ENCODE results near the gene NXNL1. TPM values are rescaled to one million over a fixed set of nuclear protein-coding genes. Genes with fewer than 3 reads are reported as not detected.
"Not testable (repeated sequence)": the region's sequence is repeated elsewhere in the genome, so short reads cannot be mapped to it uniquely, and the experiment has no call there.

Gene NXNL1
- total RNA-seq, 1 experiment from 2014 or later, result not detected

DNA sequence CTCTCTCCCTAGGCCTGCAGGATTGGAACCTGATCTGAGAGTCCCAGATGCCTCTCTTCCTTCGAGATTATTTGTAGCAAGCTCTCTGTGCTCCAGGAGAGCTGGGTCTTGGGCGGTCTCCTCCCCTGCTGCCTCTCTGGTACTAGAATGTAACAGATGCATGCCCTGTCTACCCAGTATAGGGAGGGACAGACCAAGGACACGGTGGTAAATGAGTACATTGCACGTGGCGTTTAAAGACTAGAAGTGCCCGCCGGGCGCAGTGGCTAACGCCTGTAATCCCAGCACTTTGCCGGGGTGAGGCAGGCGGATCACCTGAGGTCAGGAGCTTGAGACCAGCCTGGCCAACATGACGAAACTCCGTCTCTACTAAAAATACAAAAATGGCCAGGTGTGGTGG is 21.3 kb upstream of the NXNL1 start:
- Histone ChIP-seq H3K9me3 (ENCODE audit: low read length) (no peaks in the 10 kb centered on the region), H3K4me2 (ENCODE audit: low read depth, low read length, poor library complexity, severe bottlenecking) (no peak overlapping the region)

DNA sequence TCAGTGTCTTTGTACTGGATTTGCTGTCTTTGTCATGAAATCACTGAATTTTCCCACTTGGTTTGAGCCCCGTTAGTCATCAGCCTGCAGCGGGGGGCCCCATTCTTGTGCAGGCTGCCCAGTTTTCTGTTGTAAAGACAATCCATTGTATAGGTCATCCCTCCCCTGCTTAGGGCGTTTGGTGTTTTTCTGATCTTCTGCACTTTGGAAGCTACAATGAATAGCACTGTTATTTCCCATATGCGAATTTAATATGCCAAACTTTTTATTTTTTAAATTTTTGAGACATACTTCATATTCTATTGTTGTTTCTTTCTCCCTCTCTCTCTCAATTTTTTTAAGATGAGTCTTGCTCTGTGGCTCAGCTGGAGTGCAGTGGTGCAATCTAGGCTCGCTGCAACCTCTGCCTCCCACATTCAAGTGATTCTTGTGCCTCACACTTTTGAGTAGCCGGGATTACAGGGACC is 18.6 kb upstream of the NXNL1 start:
- no peaks in the 10 kb centered on the region for H3K9me2 ChIP-seq (replicated peaks; ENCODE audit: insufficient read depth, low read length)
- H3K4me2 ChIP-seq (ENCODE audit: low read depth, low read length, poor library complexity, severe bottlenecking), result no peak overlapping the region
- DNase-seq, result peak; percentile 32
- no peak overlapping the region for H3K9ac ChIP-seq (ENCODE audit: low read length)
- no peaks in the 10 kb centered on the region for H4K20me1 ChIP-seq (ENCODE audit: insufficient read depth, low read depth, low read length)
- H3K36me3 ChIP-seq (ENCODE audit: insufficient read depth, low read length), result no peaks in the 10 kb centered on the region
- H3K27ac ChIP-seq (ENCODE audit: low read length), result no peak overlapping the region
- H3K27me3 ChIP-seq (ENCODE audit: low read length), result no peaks in the 10 kb centered on the region
- H3K9me3 ChIP-seq (ENCODE audit: low read length), result no peaks in the 10 kb centered on the region
- no peaks in the 10 kb centered on the region for H3K4me1 ChIP-seq (ENCODE audit: low read length)
- H3K79me2 ChIP-seq (ENCODE audit: low read length), result no peaks in the 10 kb centered on the region
- no peak overlapping the region for H2AFZ ChIP-seq (ENCODE audit: low read length)
- H3K4me3 ChIP-seq (ENCODE audit: low read length), result no peak overlapping the region

More for the DNA sequence above, 21.3 kb upstream of the NXNL1 start:
- no peak overlapping the region for H3K4me3 ChIP-seq (ENCODE audit: low read length)
- H4K20me1 ChIP-seq (ENCODE audit: insufficient read depth, low read depth, low read length), result no peaks in the 10 kb centered on the region
- no peaks in the 10 kb centered on the region for H3K9me2 ChIP-seq (replicated peaks; ENCODE audit: insufficient read depth, low read length)
- no peaks in the 10 kb centered on the region for H3K27me3 ChIP-seq (ENCODE audit: low read length)
- no peak overlapping the region for H3K27ac ChIP-seq (ENCODE audit: low read length)
- no peaks in the 10 kb centered on the region for H3K4me1 ChIP-seq (ENCODE audit: low read length)
- no peaks in the 10 kb centered on the region for H3K79me2 ChIP-seq (ENCODE audit: low read length)
- H3K36me3 ChIP-seq (ENCODE audit: insufficient read depth, low read length), result no peaks in the 10 kb centered on the region
- no peak overlapping the region for H2AFZ ChIP-seq (ENCODE audit: low read length)
- no peak overlapping the region for H3K9ac ChIP-seq (ENCODE audit: low read length)
- DNase-seq, result no peak

DNA sequence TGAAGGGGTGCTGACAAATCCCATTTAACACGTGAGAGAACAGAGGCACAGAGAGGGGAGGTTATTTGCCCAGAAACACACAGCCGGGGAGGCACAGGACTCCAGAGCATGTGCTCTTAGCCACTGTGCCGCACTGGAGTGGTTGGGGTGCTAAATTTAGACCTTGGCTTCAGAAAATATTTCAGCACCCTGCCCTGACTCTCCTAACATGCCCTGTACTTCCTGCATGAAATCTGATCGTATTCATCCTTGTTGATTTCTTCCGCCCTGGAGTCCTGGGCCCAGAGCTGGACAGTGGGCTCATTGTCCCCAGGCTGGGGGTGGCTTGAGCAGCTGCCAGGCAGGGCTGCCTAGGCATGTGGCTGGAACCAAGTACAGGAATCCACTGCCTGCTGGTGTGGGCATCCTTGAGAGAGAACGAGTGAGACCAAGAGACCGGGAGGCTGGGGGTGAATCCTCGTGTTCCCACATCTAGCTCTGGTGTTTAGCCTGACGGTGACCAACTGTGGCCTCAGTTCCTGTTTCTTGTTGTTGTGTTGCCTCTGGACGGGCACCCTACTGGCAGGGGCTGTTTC is 14.9 kb upstream of the NXNL1 start:
- H3K9me2 ChIP-seq (replicated peaks; ENCODE audit: insufficient read depth, low read length), result no peaks in the 10 kb centered on the region
- H3K9me3 ChIP-seq (ENCODE audit: low read length), result no peaks in the 10 kb centered on the region
- DNase-seq, result peak; percentile 14
- no peak overlapping the region for H3K27ac ChIP-seq (ENCODE audit: low read length)
- no peak overlapping the region for H3K9ac ChIP-seq (ENCODE audit: low read length)
- no peaks in the 10 kb centered on the region for H3K27me3 ChIP-seq (ENCODE audit: low read length)
- no peaks in the 10 kb centered on the region for H3K36me3 ChIP-seq (ENCODE audit: insufficient read depth, low read length)
- H4K20me1 ChIP-seq (ENCODE audit: insufficient read depth, low read depth, low read length), result no peaks in the 10 kb centered on the region
- no peak overlapping the region for H3K4me2 ChIP-seq (ENCODE audit: low read depth, low read length, poor library complexity, severe bottlenecking)
- peaks cover 8% of the 10 kb centered on the region for H3K4me1 ChIP-seq (ENCODE audit: low read length)
- no peaks in the 10 kb centered on the region for H3K79me2 ChIP-seq (ENCODE audit: low read length)
- no peak overlapping the region for H3K4me3 ChIP-seq (ENCODE audit: low read length)
- no peak overlapping the region for H2AFZ ChIP-seq (ENCODE audit: low read length)

DNA sequence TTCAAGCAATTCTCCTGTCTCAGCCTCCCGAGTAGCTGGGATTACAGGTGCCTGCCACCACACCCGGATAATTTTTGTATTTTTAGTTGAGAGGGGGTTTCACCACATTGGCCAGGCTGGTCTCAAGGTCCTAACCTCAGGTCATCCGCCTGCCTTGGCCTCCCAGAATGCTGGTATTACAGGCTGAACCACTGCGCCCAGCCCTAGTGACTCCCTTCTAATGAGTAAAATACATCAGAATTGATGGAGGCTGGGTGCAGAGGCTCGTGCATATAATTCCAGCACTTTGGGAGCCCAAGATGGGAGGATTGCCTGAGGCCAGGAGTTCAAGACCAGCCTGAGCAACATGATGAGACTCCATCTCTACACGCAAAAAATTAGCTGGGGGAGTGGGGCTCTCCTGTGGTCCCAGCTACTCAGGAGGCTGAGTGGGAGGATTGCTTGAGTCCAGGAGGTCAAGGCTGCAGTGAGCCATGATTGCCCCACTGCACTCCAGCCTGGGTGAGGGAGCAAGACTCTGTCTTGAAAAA is 14.3 kb upstream of the NXNL1 start:
- not testable (repeated sequence) for H4K20me1 ChIP-seq (ENCODE audit: insufficient read depth, low read depth, low read length); H3K9me2 ChIP-seq (replicated peaks; ENCODE audit: insufficient read depth, low read length); H3K79me2 ChIP-seq (ENCODE audit: low read length); H3K4me2 ChIP-seq (ENCODE audit: low read depth, low read length, poor library complexity, severe bottlenecking); H3K9ac ChIP-seq (ENCODE audit: low read length); H2AFZ ChIP-seq (ENCODE audit: low read length); H3K36me3 ChIP-seq (ENCODE audit: insufficient read depth, low read length); H3K27ac ChIP-seq (ENCODE audit: low read length); H3K4me1 ChIP-seq (ENCODE audit: low read length); H3K27me3 ChIP-seq (ENCODE audit: low read length); H3K9me3 ChIP-seq (ENCODE audit: low read length); DNase-seq; H3K4me3 ChIP-seq (ENCODE audit: low read length)

DNA sequence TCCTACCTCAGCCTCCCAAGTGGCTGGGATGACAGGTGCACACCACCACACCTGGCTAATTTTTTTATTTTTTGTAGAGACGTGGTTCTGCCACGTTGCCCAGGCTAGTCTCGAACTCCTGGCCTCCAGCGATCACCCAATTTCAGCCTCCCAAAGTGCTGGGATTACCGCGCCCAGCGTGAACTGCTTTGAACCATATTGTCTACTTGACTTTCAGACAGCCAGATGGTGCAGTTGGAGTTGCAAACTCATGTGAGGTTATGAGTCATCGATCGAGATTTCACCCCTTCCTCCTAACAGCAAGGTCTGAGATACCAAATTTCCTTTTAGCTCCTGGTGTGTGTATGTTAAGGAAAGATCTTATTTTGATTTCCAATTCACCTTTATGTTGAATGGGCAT is 12.3 kb upstream of the NXNL1 start:
- H3K36me3 ChIP-seq (ENCODE audit: insufficient read depth, low read length), result no peaks in the 10 kb centered on the region
- no peak for DNase-seq
- no peaks in the 10 kb centered on the region for H3K27me3 ChIP-seq (ENCODE audit: low read length)
- no peaks in the 10 kb centered on the region for H3K9me3 ChIP-seq (ENCODE audit: low read length)
- no peak overlapping the region for H3K9ac ChIP-seq (ENCODE audit: low read length)
- no peaks in the 10 kb centered on the region for H3K79me2 ChIP-seq (ENCODE audit: low read length)
- no peaks in the 10 kb centered on the region for H4K20me1 ChIP-seq (ENCODE audit: insufficient read depth, low read depth, low read length)
- H3K4me3 ChIP-seq (ENCODE audit: low read length), result no peak overlapping the region
- peaks cover 20% of the 10 kb centered on the region for H3K4me1 ChIP-seq (ENCODE audit: low read length)
- H3K27ac ChIP-seq (ENCODE audit: low read length), result no peak overlapping the region
- H2AFZ ChIP-seq (ENCODE audit: low read length), result no peak overlapping the region
- no peak overlapping the region for H3K4me2 ChIP-seq (ENCODE audit: low read depth, low read length, poor library complexity, severe bottlenecking)
- H3K9me2 ChIP-seq (replicated peaks; ENCODE audit: insufficient read depth, low read length), result no peaks in the 10 kb centered on the region

DNA sequence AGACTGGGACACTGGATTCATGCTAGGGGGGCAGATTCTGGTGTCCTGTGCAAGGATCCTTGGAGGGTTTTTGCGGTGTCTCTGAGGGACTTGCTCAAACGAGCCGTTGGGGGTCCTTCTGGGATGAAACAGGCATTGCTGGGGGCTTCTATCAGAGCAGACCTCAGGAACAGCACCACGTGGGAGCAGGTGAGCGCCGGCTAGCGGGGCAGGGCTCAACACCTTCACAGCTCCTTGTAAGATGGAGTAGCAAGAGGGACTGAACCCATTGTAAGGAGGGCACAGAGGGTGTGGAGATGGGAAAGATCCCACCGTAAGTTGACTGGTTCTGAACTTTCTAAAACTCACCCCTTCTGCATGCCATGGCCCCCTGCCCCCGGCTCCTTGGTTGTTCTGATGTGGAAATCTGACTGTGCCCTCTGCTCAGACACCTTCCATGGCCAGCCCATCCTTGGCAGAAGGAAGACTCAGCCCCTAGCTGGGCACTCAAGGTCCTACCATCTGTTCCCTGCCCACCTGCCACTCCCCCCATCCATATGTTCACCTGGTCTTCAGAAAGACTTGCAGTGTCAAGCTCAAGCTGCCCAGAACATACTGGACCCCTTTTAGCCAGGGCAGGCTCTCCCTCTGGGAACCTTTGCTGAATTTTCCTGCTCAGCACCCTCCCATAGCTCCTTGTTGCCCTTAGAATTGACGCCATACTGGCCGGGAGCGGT is 10.8 kb upstream of the NXNL1 start:
- Histone ChIP-seq H3K9ac (ENCODE audit: low read length) (peak overlapping the region; percentile 82), H3K27me3 (ENCODE audit: low read length) (no peaks in the 10 kb centered on the region), H3K4me3 (ENCODE audit: low read length) (peak overlapping the region; percentile 88; the same call in 1 of the 2 replicates), H3K79me2 (ENCODE audit: low read length) (no peaks in the 10 kb centered on the region), H3K27ac (ENCODE audit: low read length) (no peak overlapping the region), H3K4me2 (ENCODE audit: low read depth, low read length, poor library complexity, severe bottlenecking) (peak overlapping the region; percentile 73), H3K9me2 (replicated peaks; ENCODE audit: insufficient read depth, low read length) (no peaks in the 10 kb centered on the region), H3K9me3 (ENCODE audit: low read length) (no peaks in the 10 kb centered on the region), H3K4me1 (ENCODE audit: low read length) (peaks cover 20% of the 10 kb centered on the region), H3K36me3 (ENCODE audit: insufficient read depth, low read length) (no peaks in the 10 kb centered on the region), H4K20me1 (ENCODE audit: insufficient read depth, low read depth, low read length) (no peaks in the 10 kb centered on the region), H2AFZ (ENCODE audit: low read length) (no peak overlapping the region)
- no peak for DNase-seq

DNA sequence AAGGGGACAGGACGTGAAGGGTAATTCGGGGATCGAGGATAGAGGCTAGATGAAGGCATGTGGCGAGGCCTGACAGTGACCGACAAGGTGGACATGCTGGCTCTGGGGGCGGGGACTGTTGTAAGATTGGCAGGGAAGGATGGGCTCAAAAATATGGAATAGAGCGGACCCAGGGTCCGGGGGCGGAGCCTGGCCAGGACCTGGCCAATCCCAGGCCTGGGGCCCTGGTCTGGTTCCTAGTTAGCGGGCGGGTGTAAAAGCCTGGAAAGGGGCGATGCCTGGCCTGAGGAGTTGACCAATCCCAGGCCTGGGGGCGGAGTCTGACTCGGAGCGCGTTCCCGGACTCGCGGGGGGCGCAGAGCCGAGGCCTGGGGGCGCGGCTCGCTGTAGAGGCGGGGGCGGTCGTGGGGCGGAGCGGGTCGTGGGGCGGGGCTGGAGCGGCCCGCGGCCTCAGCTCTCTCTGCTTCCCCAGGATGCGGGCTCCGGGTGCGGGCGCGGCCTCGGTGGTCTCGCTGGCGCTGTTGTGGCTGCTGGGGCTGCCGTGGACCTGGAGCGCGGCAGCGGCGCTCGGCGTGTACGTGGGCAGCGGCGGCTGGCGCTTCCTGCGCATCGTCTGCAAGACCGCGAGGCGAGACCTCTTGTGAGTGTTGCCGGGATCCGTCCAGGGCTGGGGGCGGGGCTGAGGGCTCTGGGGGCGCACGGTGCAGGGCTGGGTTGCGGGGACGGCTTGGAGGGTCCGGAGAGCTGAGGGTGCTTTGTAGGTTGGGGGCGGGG is 9.5 kb upstream of the NXNL1 start, which contains the start of gene SLC27A1:
TSS of gene SLC27A1 (plus strand) at position 457 of the 774 bp plus-strand sequence. CDS start at position 474, 17 bp downstream.
- H3K9ac ChIP-seq (ENCODE audit: low read length), result peak within 1 kb of the TSS; percentile 82
- no peaks in the 10 kb centered on the region for H3K36me3 ChIP-seq (ENCODE audit: insufficient read depth, low read length)
- peak within 1 kb of the TSS; percentile 97 for H2AFZ ChIP-seq (ENCODE audit: low read length)
- peak; percentile 99 for DNase-seq
- H3K9me2 ChIP-seq (replicated peaks; ENCODE audit: insufficient read depth, low read length), result no peaks in the 10 kb centered on the region
- no peak within 1 kb of the TSS for H3K27ac ChIP-seq (ENCODE audit: low read length)
- H3K4me1 ChIP-seq (ENCODE audit: low read length), result peaks cover 20% of the 10 kb centered on the region
- H3K27me3 ChIP-seq (ENCODE audit: low read length), result no peaks in the 10 kb centered on the region
- H3K79me2 ChIP-seq (ENCODE audit: low read length), result no peaks in the 10 kb centered on the region
- H3K9me3 ChIP-seq (ENCODE audit: low read length), result no peaks in the 10 kb centered on the region
- H3K4me2 ChIP-seq (ENCODE audit: low read depth, low read length, poor library complexity, severe bottlenecking), result peak within 1 kb of the TSS; percentile 73
- H4K20me1 ChIP-seq (ENCODE audit: insufficient read depth, low read depth, low read length), result no peaks in the 10 kb centered on the region
- peak within 1 kb of the TSS; percentile 88 for H3K4me3 ChIP-seq (ENCODE audit: low read length)
